Stimulated activated naive CD8-positive, alpha-beta T cell treated with anti-CD3 and anti-CD28 coated beads, Interleukin-15, Interleukin-2, amounts not matched to agents 100 U/mL and 50 U/mL, for 24 hours (primary cell): Measurements from ENCODE around the gene CTNND2.

Source experiments
- ATAC-seq: fragments of 150-1000 bp; cut with Tn5 transposase; one replicate; pipeline ENCODE4 v1.10.0; 2021
- DNase-seq: peaks from one replicate; pipeline ENCODE4 v3.0.0; 2021

CTNND2 gene, protein sequence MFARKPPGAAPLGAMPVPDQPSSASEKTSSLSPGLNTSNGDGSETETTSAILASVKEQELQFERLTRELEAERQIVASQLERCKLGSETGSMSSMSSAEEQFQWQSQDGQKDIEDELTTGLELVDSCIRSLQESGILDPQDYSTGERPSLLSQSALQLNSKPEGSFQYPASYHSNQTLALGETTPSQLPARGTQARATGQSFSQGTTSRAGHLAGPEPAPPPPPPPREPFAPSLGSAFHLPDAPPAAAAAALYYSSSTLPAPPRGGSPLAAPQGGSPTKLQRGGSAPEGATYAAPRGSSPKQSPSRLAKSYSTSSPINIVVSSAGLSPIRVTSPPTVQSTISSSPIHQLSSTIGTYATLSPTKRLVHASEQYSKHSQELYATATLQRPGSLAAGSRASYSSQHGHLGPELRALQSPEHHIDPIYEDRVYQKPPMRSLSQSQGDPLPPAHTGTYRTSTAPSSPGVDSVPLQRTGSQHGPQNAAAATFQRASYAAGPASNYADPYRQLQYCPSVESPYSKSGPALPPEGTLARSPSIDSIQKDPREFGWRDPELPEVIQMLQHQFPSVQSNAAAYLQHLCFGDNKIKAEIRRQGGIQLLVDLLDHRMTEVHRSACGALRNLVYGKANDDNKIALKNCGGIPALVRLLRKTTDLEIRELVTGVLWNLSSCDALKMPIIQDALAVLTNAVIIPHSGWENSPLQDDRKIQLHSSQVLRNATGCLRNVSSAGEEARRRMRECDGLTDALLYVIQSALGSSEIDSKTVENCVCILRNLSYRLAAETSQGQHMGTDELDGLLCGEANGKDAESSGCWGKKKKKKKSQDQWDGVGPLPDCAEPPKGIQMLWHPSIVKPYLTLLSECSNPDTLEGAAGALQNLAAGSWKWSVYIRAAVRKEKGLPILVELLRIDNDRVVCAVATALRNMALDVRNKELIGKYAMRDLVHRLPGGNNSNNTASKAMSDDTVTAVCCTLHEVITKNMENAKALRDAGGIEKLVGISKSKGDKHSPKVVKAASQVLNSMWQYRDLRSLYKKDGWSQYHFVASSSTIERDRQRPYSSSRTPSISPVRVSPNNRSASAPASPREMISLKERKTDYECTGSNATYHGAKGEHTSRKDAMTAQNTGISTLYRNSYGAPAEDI (N-terminal part only)

GRCh38 chr5:11904265-11904906, at the start of gene CTNND2:
Gene CTNND2 (minus strand): TSS chr5:11904446. CDS start chr5:11903853, 593 bp downstream.
- no peak for DNase-seq

GRCh38 chr5:11946317-11946716, 42.1 kb upstream of the CTNND2 start:
- ATAC-seq (no peak), DNase-seq (no peak)

More at GRCh38 chr5:11904265-11904906, at the start of gene CTNND2:
- ATAC-seq = no peak

DNA sequence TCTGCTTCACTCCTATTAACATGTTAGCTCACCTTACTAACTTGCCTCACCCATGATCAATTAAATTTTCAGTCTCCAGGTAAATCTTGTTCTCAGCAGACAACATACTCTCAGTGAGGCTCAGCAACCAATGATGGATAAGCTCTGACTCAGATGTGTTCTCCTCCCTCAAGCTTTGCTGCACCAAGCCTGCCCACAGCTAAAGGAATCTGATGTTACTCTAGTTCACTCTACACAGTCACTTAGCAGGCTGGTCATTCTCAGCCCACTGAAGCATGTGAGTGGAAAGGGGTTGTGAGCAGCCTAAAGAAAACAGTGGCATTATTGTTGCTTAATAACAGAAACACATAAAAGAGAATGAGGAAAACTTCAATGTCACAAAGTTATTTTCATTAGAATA, 37.3 kb upstream of the CTNND2 start:
- DNase-seq (no peak), ATAC-seq (no peak)

DNA sequence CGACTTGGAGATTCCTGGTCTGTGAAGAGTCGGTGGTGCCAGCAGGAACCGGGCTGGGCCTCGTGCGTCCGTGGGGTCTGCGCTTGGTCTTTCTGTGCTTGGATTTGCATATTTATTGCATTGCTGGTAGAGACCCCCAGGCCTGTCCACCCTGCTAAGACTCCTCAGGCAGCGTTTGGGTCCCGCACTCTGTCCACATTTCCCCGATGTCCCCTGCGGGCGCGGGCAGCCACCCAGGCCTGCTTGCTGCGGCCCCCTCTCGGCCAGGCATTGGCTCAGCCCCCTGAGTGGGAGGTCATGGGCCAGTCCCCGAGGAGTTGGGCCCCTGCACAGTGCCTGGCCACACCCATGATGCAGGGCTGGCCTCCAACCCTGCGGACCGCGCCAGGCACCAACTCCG, 27.4 kb upstream of the CTNND2 start:
- DNase-seq (no peak), ATAC-seq (no peak)

GRCh38 chr5:11928909-11929308, 24.7 kb upstream of the CTNND2 start:
- ATAC-seq = no peak
- no peak for DNase-seq

- DNase-seq (no peak), ATAC-seq (no peak)
Measured at GRCh38 chr5:11925701-11926100, 21.5 kb upstream of the CTNND2 start.

- no peak for ATAC-seq
- no peak for DNase-seq
Measured at GRCh38 chr5:11922394-11922793, 18.1 kb upstream of the CTNND2 start.

DNA sequence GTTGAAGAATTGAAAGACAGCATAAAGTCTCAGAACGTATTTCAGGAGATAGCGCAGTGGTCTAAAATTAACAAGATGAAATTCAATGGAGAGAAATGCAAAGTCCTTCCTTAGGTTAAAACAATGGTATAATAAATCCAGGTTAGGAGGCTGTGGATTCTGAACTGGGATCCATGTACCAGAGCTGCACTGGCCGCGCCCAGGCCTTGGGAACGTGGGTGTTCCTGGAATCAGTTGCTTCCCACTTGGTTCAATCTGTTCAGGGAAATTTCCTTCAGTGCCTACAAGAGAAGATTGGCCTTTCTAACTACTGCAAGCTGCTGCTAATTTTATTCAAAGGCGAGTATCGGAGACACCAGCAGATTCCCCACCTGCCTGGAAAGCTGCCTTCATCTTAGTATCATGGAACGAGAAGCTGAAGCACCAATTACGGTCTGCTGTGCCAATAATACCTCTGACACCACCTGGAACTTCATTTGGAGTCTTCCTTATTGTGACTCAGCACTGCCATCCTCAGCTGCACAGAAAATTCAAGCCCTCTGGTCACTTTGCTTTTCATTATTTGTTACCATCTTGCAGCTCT, 14.3 kb upstream of the CTNND2 start:
- DNase-seq (no peak), ATAC-seq (no peak)

- no peak for ATAC-seq
- DNase-seq = no peak
Measured at GRCh38 chr5:11909471-11909870, 5.2 kb upstream of the CTNND2 start.

- no peak for DNase-seq
- no peak for ATAC-seq
Measured at GRCh38 chr5:11906497-11906896, 2.3 kb upstream of the CTNND2 start.

DNA sequence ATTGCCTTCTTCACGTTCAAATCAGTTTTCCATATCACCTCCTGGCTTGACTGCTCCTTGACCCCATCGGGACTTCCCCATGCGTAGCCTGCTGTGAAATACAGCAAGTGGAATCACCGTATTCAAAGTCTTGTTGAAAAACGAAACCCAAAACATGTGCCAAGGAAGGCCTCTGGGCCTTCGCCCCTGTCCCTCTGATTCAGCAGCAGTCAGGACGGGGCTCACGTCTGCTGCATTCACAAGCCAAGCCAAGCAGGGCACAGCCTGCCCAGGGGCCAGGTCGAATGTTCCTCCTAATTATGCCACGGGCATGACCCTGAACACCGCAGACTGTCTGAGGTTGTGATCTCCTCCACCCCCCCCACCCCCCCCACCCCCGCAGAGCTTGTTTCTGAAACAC, 960 bp upstream of the CTNND2 start:
- DNase-seq (no peak), ATAC-seq (no peak)

DNA sequence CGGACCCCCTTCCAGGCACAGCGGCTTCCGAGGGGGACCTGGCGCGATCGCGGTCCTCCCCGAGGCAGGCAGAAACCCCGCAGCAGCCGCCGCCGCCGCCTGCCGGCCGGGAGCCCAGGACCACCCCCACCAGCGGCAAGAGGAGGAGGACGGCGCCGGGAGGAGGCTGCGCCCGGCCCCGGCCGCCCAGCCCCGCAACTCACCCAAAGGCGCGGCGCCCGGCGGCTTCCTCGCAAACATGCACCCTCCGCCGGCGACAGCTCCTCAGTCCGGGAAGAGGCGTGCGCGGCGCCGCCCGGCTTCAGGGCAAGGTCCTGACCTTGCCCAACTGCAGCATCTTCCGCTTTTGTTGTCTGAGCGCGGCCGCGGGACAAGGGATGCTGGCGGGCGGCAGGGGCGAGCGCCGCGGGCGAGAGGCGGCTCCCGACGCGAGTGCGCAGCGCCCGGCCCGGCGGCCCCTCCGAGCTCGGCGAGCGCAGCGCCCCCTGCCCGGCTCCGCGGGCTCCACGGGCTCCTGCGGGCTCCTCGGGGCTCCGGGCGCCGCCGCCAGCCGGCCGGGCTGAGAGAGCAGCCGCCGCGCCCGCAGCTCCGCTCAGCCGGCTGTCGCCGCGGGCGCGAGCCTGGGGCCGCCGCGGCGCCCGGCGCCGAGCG, 507 bp downstream of the CTNND2 start:
- DNase-seq (peak; percentile 9), ATAC-seq (peak; percentile 43)

DNA sequence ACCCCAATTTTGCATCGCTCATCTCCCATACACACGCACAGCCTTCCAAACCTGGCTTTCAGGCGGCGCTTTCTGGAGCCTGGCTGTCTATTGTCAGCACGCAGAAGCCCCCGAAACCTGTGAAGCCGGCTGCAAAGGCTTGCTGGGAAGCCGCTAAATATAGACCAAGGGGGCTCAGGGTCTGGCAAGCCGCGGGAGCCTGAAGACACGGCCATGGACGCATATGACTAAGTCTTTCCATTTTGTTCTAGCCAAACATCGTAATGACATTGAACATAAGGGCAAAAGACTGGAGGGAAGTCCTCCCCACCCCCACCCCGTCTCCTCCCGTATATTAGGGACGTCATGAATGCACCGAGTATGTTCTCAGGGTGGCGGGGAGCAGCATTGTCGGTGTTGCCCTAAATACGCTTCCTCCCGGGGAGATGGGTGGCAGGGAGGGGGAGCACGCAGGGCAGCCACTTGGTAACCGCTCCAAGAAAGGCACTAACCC, 1.1 kb downstream of the CTNND2 start:
- DNase-seq = no peak
- no peak for ATAC-seq

DNA sequence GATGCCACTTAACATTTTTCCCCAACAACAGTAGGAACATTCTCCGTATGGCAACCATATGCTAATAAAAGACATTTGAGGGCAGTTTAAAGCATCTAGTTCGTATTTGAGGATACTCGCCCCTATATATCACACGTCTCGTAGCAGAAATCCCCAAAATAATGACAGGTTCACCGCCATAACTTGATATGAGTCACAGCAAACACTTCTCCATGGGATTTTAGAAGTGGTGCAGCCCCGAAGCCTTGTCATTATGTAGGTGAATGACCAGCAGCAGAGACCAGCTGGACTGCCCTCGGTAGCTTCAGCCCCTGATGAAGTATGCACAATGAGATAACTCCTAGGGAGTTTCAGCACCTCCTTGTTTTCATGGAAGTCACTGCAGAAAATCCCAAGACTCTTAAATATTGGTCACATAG, 2.0 kb downstream of the CTNND2 start:
- ATAC-seq (no peak), DNase-seq (no peak)

DNA sequence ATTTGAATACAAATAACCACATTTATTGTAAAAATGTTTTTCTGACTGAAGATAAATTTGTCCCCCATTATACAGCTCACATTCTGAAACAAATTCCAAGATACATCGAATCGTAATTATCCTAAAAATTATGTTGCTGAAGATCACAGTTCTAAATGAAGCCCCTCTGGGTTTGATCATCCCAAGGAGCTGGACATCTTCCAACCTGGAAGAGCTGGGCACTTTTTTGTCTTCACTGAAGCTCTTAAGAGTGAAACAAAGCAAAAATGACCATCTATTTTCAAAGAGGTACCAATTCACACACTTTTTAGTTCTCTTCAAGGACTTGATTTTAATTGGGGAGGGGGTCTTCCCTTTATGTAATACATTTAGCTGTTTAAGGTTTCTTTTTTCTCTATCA, 5.5 kb downstream of the CTNND2 start:
- no peak for ATAC-seq
- DNase-seq = no peak

- no peak for ATAC-seq
- no peak for DNase-seq
Measured at GRCh38 chr5:11897781-11898180, 6.5 kb downstream of the CTNND2 start.

GRCh38 chr5:11894992-11895391, 9.3 kb downstream of the CTNND2 start:
- DNase-seq (no peak), ATAC-seq (no peak)

DNA sequence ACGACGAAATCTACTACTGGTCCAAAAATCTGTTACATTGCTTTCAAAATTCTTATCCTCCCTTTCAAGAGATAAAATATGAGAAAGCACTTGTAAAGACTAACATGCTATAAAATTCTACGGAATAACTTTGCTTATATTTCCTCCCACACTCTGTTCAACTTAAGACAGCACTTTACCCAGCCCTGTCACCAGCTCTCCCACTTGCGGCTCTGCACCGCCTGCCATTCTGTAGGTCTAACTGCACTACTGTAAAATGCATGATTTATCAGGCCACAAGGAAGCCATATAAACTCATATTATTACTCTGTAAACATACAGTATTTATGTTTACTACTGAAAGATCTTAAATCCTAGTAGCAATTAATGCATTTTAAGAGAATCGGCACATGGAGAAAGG, 11.4 kb downstream of the CTNND2 start:
- ATAC-seq (no peak), DNase-seq (no peak)

DNA sequence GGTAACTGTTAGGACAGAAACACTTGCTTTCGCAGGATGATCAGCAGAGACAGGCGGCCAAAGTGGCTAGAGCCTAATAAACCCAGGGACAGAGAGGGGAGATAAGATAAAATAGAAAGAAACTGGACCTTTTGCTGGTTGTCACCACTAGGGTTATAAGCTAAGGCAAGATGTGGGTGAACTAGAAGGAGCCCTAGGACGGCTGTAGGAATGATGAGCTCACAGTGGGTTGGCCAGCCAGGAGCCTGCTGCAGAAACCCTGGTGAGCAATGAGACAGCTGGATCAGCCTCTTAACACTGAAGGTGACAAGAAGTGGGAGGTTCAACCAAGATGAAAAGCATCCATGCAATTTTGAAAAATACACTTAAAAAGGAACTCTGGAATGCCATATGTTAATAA, 13.5 kb downstream of the CTNND2 start:
- DNase-seq (no peak), ATAC-seq (no peak)

- DNase-seq (no peak), ATAC-seq (no peak)
Measured at GRCh38 chr5:11888221-11888620, 16.0 kb downstream of the CTNND2 start.

DNA sequence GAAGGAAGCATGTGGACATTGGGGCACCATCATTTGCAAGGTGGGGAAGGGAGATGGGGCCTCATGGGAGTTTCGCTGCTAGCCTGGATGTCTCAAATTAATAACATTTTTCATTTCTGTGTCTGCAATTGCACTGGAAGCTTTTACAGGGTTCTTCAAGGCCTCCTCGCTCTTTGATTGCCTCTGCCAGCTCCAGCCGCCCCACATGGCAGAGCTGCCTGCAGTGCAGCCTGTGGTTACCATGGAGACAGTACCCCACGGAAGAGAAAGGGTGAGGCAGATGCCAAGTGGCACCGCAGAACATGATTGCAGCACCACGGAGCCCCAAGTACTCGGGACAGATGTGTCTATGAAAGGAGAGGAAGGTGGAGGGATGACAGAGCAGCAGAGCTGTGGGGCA, 25.4 kb downstream of the CTNND2 start:
- ATAC-seq = no peak
- DNase-seq = no peak
